Colonic mucosa (tissue), 4 donors: ENCODE measurements around the gene SIT1. TPM values are rescaled to one million over a fixed set of nuclear protein-coding genes. Genes with fewer than 3 reads are reported as not detected.

Source experiments
- DNase-seq: peaks from one replicate; pipeline ENCODE4 v3.0.0-alpha.2; 2020
- H3K27ac ChIP-seq: fragments of 200-600 bp; one replicate; pipeline ENCODE4 v1.8.0; 2021
- H3K27me3 ChIP-seq: fragments of 200-600 bp; one replicate; pipeline ENCODE4 v1.8.0; 2021
- H3K36me3 ChIP-seq: fragments of 200-600 bp; one replicate; pipeline ENCODE4 v1.8.0; 2021
- H3K4me1 ChIP-seq: fragments of 200-600 bp; one replicate; pipeline ENCODE4 v1.8.0; 2021; ENCODE audit warnings: mild to moderate bottlenecking
- H3K4me3 ChIP-seq: fragments of 200-600 bp; one replicate; pipeline ENCODE4 v1.8.0; 2021
- H3K9ac ChIP-seq, 2 donors: one replicate each; pipeline ENCODE4 v1.7.0; 2013; ENCODE audit warnings: control low read depth in 2 of 2, low read depth in 2 of 2, low read length in 2 of 2
- H3K9me3 ChIP-seq: fragments of 200-600 bp; one replicate; pipeline ENCODE4 v1.8.0; 2021
- CTCF ChIP-seq: fragments of 200-600 bp; IDR thresholded peaks from one replicate; pipeline ENCODE4 v1.8.0; 2022; ENCODE audit warnings: antibody characterized with exemption, mild to moderate bottlenecking
- intact Hi-C: fragments of 100-400 bp; cut with DNase I; formaldehyde crosslinking; loops from one replicate; pipeline ENCODE4 v1.14.1; 2022
- total RNA-seq, 2 donors: library from RNA; stranded (reverse); fragmentation: NEBNext Ultra II Directional in 1 of 2; extraction: Animal tissue kit (Norgen Biotek cat#: 25700) in 1 of 2; gene quantifications; one replicate each; pipeline ENCODE4 v1.2.1, GENCODE V29; 2021
- donor health status: healthy.
- donor health status: DM: no; HTN: no; CAD: no.
- donor health status: DM: no; HTN: no; CAD: no.

SIT1 gene
- total RNA-seq, 2 donors from 2014 or later = 0.67 to 1.0 TPM

GRCh38 chr9:35675732-35676392, 25.1 kb upstream of the SIT1 start:
- no peak for TF ChIP-seq CTCF
- intact Hi-C loops = no loop called here
- H3K36me3 ChIP-seq = no peaks in the 10 kb centered on the region
- no peaks in the 10 kb centered on the region for H3K27me3 ChIP-seq
- H3K9me3 ChIP-seq = no peaks in the 10 kb centered on the region
- no peak overlapping the region for H3K27ac ChIP-seq
- peaks cover 9% of the 10 kb centered on the region for H3K4me1 ChIP-seq
- H3K4me3 ChIP-seq = peak overlapping the region; percentile 44
- H3K9ac ChIP-seq = peak overlapping the region; percentile 51 to 62
- DNase-seq = peak; percentile 57

GRCh38 chr9:35675204-35675603, 24.5 kb upstream of the SIT1 start:
- no peak for TF ChIP-seq CTCF
- H3K4me1 ChIP-seq = peaks cover 9% of the 10 kb centered on the region
- H3K27ac ChIP-seq = no peak overlapping the region
- H3K9ac ChIP-seq = peak overlapping the region; percentile 51 to 62
- H3K9me3 ChIP-seq = no peaks in the 10 kb centered on the region
- H3K36me3 ChIP-seq = no peaks in the 10 kb centered on the region
- DNase-seq = no peak
- intact Hi-C loops = no loop called here
- no peaks in the 10 kb centered on the region for H3K27me3 ChIP-seq
- H3K4me3 ChIP-seq = peak overlapping the region; percentile 44

GRCh38 chr9:35674025-35674361, 23.3 kb upstream of the SIT1 start:
- peaks cover 9% of the 10 kb centered on the region for H3K4me1 ChIP-seq
- no peak overlapping the region for H3K27ac ChIP-seq
- no peaks in the 10 kb centered on the region for H3K9me3 ChIP-seq
- no peaks in the 10 kb centered on the region for H3K36me3 ChIP-seq
- no peak overlapping the region for H3K4me3 ChIP-seq
- intact Hi-C loops = no loop called here
- no peaks in the 10 kb centered on the region for H3K27me3 ChIP-seq
- H3K9ac ChIP-seq = peak overlapping the region in 1 of 2 donors; percentile 34
- DNase-seq = no peak
- TF ChIP-seq CTCF = no peak

GRCh38 chr9:35673132-35674024, 22.6 kb upstream of the SIT1 start, which contains the start of gene CA9:
CA9 (plus strand) TSS chr9:35673928; CDS start chr9:35673960, 32 bp downstream.
- Histone ChIP-seq H3K4me3 (no peak within 1 kb of the TSS), H3K9me3 (no peaks in the 10 kb centered on the region), H3K27me3 (no peaks in the 10 kb centered on the region), H3K27ac (no peak within 1 kb of the TSS), H3K36me3 (no peaks in the 10 kb centered on the region), H3K4me1 (peaks cover 9% of the 10 kb centered on the region), H3K9ac (peak within 1 kb of the TSS in 1 of 2 donors; percentile 34)
- TF ChIP-seq CTCF = no peak
- intact Hi-C loops = no loop called here
- peak; percentile 54 for DNase-seq

GRCh38 chr9:35669331-35670145, 18.8 kb upstream of the SIT1 start:
- Histone ChIP-seq H3K36me3 (no peaks in the 10 kb centered on the region), H3K4me3 (no peak overlapping the region), H3K4me1 (no peaks in the 10 kb centered on the region), H3K27ac (peak overlapping the region; percentile 68), H3K9ac (peak overlapping the region in 1 of 2 donors; percentile 16), H3K9me3 (no peaks in the 10 kb centered on the region), H3K27me3 (no peaks in the 10 kb centered on the region)
- TF ChIP-seq CTCF = no peak
- intact Hi-C loops = no loop called here
- peak; percentile 94 for DNase-seq
